ENCODE data around the gene MRM2.

DNA sequence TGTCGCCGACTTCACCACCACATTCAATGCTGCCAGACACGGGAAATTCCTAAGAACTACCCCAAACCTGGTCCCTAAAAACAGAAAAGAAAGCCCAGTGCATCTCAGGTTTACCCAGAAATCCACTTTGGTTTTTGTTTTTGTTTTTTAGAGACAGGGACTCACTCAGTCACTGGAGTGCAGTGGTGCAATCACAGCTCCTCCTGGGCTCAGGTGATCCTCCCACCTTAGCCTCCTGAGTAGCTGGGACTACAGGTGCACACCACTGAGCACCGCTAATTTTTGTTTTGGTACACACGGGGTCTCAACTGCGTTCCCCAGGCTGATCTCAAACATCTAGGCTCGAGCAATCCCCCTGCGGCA, 32.1 kb downstream of the MRM2 start:
- TF ChIP-seq, protein P1, sequence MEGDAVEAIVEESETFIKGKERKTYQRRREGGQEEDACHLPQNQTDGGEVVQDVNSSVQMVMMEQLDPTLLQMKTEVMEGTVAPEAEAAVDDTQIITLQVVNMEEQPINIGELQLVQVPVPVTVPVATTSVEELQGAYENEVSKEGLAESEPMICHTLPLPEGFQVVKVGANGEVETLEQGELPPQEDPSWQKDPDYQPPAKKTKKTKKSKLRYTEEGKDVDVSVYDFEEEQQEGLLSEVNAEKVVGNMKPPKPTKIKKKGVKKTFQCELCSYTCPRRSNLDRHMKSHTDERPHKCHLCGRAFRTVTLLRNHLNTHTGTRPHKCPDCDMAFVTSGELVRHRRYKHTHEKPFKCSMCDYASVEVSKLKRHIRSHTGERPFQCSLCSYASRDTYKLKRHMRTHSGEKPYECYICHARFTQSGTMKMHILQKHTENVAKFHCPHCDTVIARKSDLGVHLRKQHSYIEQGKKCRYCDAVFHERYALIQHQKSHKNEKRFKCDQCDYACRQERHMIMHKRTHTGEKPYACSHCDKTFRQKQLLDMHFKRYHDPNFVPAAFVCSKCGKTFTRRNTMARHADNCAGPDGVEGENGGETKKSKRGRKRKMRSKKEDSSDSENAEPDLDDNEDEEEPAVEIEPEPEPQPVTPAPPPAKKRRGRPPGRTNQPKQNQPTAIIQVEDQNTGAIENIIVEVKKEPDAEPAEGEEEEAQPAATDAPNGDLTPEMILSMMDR (IDR thresholded peaks at IDR 0.05), result no peak
- TF ChIP-seq POLR2A (IDR thresholded peaks at IDR 0.05), result no peak

Measured in adrenal gland (tissue), 5 donors.